GM23338 (cell line): ENCODE data around the gene TRPM2. TPM values are rescaled to one million over a fixed set of nuclear protein-coding genes. Genes with fewer than 3 reads are reported as not detected.

Experiments
- ATAC-seq: fragments of 200-7000 bp; cut with Tn5 transposase; 3 replicates; pipeline ENCODE4 v1.9.1; 2020
- DNase-seq: peaks from one replicate; pipeline ENCODE4 v3.0.0-alpha.2; 2015; ENCODE audit warnings: low spot score
- H2AFZ ChIP-seq: fragments of 200-600 bp; sonication (generic); 2 replicates; pipeline ENCODE4 v1.8.0; 2016; ENCODE audit warnings: antibody characterized with exemption, mild to moderate bottlenecking, moderate library complexity
- H3F3A ChIP-seq: fragments of 200-600 bp; sonication (generic); replicated peaks from 2 replicates; pipeline ENCODE4 v1.8.0; 2017; ENCODE audit warnings: antibody characterized with exemption, mixed run types, low read depth
- H3K27ac ChIP-seq: fragments of 200-600 bp; sonication (generic); 2 replicates; pipeline ENCODE4 v1.6.1; 2016; ENCODE audit warnings: low read depth
- H3K27me3 ChIP-seq: fragments of 200-600 bp; sonication (generic); 2 replicates; pipeline ENCODE4 v1.8.0; 2016; ENCODE audit warnings: mild to moderate bottlenecking, mixed run types, moderate library complexity; ENCODE audit not compliant: insufficient read depth
- H3K36me3 ChIP-seq: fragments of 200-600 bp; sonication (generic); 2 replicates; pipeline ENCODE4 v1.8.0; 2016; ENCODE audit warnings: mild to moderate bottlenecking; ENCODE audit not compliant: insufficient read depth
- H3K4me1 ChIP-seq: fragments of 200-600 bp; sonication (generic); 2 replicates; pipeline ENCODE4 v1.8.0; 2016; ENCODE audit warnings: mild to moderate bottlenecking, moderate library complexity; ENCODE audit not compliant: insufficient read depth
- H3K4me2 ChIP-seq: fragments of 200-600 bp; sonication (generic); 2 replicates; pipeline ENCODE4 v1.7.1; 2017; ENCODE audit warnings: mixed run types
- H3K4me3 ChIP-seq: fragments of 200-600 bp; sonication (generic); 2 replicates; pipeline ENCODE4 v1.6.1; 2016; ENCODE audit warnings: mixed run types
- H3K79me2 ChIP-seq: fragments of 200-600 bp; sonication (generic); replicated peaks from 2 replicates; pipeline ENCODE4 v1.8.0; 2017; ENCODE audit warnings: mild to moderate bottlenecking; ENCODE audit not compliant: insufficient read depth
- H3K9me2 ChIP-seq: fragments of 200-600 bp; sonication (generic); 2 replicates; pipeline ENCODE4 v1.8.0; 2017; ENCODE audit not compliant: insufficient read depth
- H4K20me1 ChIP-seq: fragments of 200-600 bp; sonication (generic); replicated peaks from 2 replicates; pipeline ENCODE4 v1.8.0; 2017; ENCODE audit warnings: mild to moderate bottlenecking; ENCODE audit not compliant: insufficient read depth
- H3K27ac Mint-ChIP-seq: 2 replicates; pipeline ENCODE4 v1.8.0; 2020; ENCODE audit warnings: inconsistent platforms, mild to moderate bottlenecking, moderate library complexity, mixed read lengths
- H3K27me3 Mint-ChIP-seq: 3 replicates; pipeline ENCODE4 v1.8.0; 2022; ENCODE audit warnings: low read depth, mild to moderate bottlenecking, moderate library complexity, mixed read lengths, inconsistent platforms; ENCODE audit not compliant: insufficient read depth, poor library complexity
- H3K36me3 Mint-ChIP-seq: 3 replicates; pipeline ENCODE4 v1.8.0; 2021; ENCODE audit warnings: low read depth, mild to moderate bottlenecking, inconsistent platforms, moderate library complexity, mixed read lengths
- H3K4me1 Mint-ChIP-seq: 3 replicates; pipeline ENCODE4 v1.8.0; 2020; ENCODE audit warnings: mild to moderate bottlenecking, inconsistent platforms, mixed read lengths
- H3K4me3 Mint-ChIP-seq: 3 replicates; pipeline ENCODE4 v1.8.0; 2021; ENCODE audit warnings: moderate library complexity, mild to moderate bottlenecking, inconsistent platforms, mixed read lengths
- H3K9me3 Mint-ChIP-seq: 3 replicates; pipeline ENCODE4 v1.8.0; 2020; ENCODE audit warnings: moderate library complexity, mild to moderate bottlenecking, inconsistent platforms, mixed read lengths
- CREB1 ChIP-seq: fragments of 250-450 bp; sonication (Bioruptor Pico); IDR thresholded peaks from 2 replicates; pipeline ENCODE4 v1.5.0; 2020; ENCODE audit warnings: low read depth, mild to moderate bottlenecking, moderate library complexity
- ETS1 ChIP-seq: IDR thresholded peaks from 2 replicates; pipeline ENCODE4 v1.6.1; 2016; ENCODE audit warnings: antibody characterized with exemption
- EZH2 ChIP-seq: fragments of 200-600 bp; sonication (generic); IDR thresholded peaks from one replicate; pipeline ENCODE4 v1.8.0; 2017; ENCODE audit warnings: antibody characterized with exemption, mild to moderate bottlenecking, low read depth; ENCODE audit not compliant: unreplicated experiment
- EZH2phosphoT487 ChIP-seq: fragments of 200-600 bp; sonication (generic); IDR thresholded peaks from one replicate; pipeline ENCODE4 v1.8.1; 2018; ENCODE audit warnings: antibody characterized with exemption; ENCODE audit not compliant: unreplicated experiment
- JUNB ChIP-seq: IDR thresholded peaks from one replicate; pipeline ENCODE4 v1.6.1; 2016; ENCODE audit warnings: antibody characterized with exemption; ENCODE audit not compliant: unreplicated experiment
- NANOG ChIP-seq: IDR thresholded peaks from 2 replicates; pipeline ENCODE4 v1.6.1; 2016; ENCODE audit warnings: antibody characterized with exemption, borderline replicate concordance
- POLR2AphosphoS5 ChIP-seq: IDR thresholded peaks from 2 replicates; pipeline ENCODE4 v1.6.1; 2016; ENCODE audit warnings: antibody characterized with exemption, low read depth
- REST ChIP-seq: IDR thresholded peaks from one replicate; pipeline ENCODE4 v1.6.1; 2018; ENCODE audit warnings: antibody characterized with exemption; ENCODE audit not compliant: unreplicated experiment
- STAT1 ChIP-seq: IDR thresholded peaks from one replicate; pipeline ENCODE4 v1.6.1; 2016; ENCODE audit warnings: antibody characterized with exemption; ENCODE audit not compliant: unreplicated experiment
- ZNF114 ChIP-seq: fragments of 250-450 bp; sonication (Bioruptor Pico); IDR thresholded peaks from 2 replicates; pipeline ENCODE4 v1.5.0; 2020; ENCODE audit warnings: mild to moderate bottlenecking, moderate library complexity
- ZNF331 ChIP-seq: fragments of 250-450 bp; sonication (Bioruptor Pico); IDR thresholded peaks from 2 replicates; pipeline ENCODE4 v1.5.0; 2020; ENCODE audit warnings: low read depth, mild to moderate bottlenecking, moderate library complexity
- ZNF462 ChIP-seq: fragments of 250-450 bp; sonication (Bioruptor Pico); IDR thresholded peaks from 2 replicates; pipeline ENCODE4 v1.5.0; 2020; ENCODE audit warnings: mild to moderate bottlenecking, moderate library complexity
- polyA plus RNA-seq: library from polyadenylated mRNA; unstranded; fragments of >200 nt; fragmentation: Nextera tagmentation; extraction: Ambion mirVana; gene quantifications from 2 replicates; pipeline ENCODE4 v1.2.1, GENCODE V29; 2016
- total RNA-seq: library from RNA; depleted of rRNA; stranded (reverse); fragments of >200 nt; shearing (Covaris generic); gene quantifications from 2 replicates; pipeline ENCODE4 v1.2.3, GENCODE V29; 2014
- TF ChIP-seq, protein P1 (sequence below), 2 experiments: fragments of 200-600 bp in 1 of 2; sonication (generic) in 1 of 2; conservative IDR thresholded peaks; 2 replicates each; pipeline versions ENCODE4 v1.5.1 to v1.6.1; 2016 to 2017; ENCODE audit warnings: antibody characterized with exemption in 2 of 2, low read depth in 2 of 2, mild to moderate bottlenecking in 2 of 2, moderate library complexity in 1 of 2

The TRPM2 gene
- total and polyA plus RNA-seq, 2 experiments from 2014 or later, result 0.53 to 0.83 TPM

DNA sequence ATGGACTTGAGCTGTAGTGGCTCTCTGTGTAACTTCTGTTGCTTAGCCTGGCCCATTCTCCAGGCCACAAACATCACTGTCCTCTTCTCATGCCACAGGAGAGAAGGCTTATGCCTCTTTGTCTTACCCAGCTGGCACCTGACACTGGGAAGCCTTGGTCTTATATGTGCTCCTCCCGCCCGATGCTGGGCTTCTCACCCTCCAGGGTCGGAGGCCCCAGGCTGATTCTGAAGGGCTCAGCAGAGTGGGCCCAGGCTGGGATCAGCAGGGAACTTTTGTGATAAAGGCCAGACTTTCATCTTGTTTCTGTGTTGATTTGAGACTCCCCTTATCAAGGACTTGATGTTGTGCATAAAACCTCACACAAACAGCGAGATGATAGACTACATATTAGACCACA lies 29.8 kb downstream of the TRPM2 start:
- no peak overlapping the region for H3K27ac ChIP-seq
- H4K20me1 ChIP-seq, result no peaks in the 10 kb centered on the region
- Mint-ChIP-seq H3K4me1 (peaks cover 8% of the 10 kb centered on the region; the same call in 2 of the 3 replicates), H3K9me3 (peaks cover 27% of the 10 kb centered on the region), H3K4me3 (no peak overlapping the region), H3K36me3 (no peaks in the 10 kb centered on the region), H3K27me3 (peaks cover 4% of the 10 kb centered on the region), H3K27ac (no peak overlapping the region)
- no peaks in the 10 kb centered on the region for H3K79me2 ChIP-seq
- H2AFZ ChIP-seq, result no peak overlapping the region
- H3K4me1 ChIP-seq, result no peaks in the 10 kb centered on the region
- no peak overlapping the region for H3K4me2 ChIP-seq
- H3K9me2 ChIP-seq, result peaks cover 2% of the 10 kb centered on the region; the same call in 1 of the 2 replicates
- H3K36me3 ChIP-seq, result peaks cover 6% of the 10 kb centered on the region; the same call in 1 of the 2 replicates
- no peaks in the 10 kb centered on the region for H3F3A ChIP-seq
- no peaks in the 10 kb centered on the region for H3K27me3 ChIP-seq
- no peak overlapping the region for H3K4me3 ChIP-seq
- ATAC-seq, result no peak
- no peak for DNase-seq
- TF ChIP-seq JUNB, result no peak
- TF ChIP-seq STAT1, result no peak
- no peak for TF ChIP-seq REST
- no peak for TF ChIP-seq CREB1 (CRISPR knock-in tag)
- no peak for TF ChIP-seq NANOG
- TF ChIP-seq ZNF114 (CRISPR knock-in tag), result no peak
- TF ChIP-seq EZH2phosphoT487, result no peak
- TF ChIP-seq, protein P1, sequence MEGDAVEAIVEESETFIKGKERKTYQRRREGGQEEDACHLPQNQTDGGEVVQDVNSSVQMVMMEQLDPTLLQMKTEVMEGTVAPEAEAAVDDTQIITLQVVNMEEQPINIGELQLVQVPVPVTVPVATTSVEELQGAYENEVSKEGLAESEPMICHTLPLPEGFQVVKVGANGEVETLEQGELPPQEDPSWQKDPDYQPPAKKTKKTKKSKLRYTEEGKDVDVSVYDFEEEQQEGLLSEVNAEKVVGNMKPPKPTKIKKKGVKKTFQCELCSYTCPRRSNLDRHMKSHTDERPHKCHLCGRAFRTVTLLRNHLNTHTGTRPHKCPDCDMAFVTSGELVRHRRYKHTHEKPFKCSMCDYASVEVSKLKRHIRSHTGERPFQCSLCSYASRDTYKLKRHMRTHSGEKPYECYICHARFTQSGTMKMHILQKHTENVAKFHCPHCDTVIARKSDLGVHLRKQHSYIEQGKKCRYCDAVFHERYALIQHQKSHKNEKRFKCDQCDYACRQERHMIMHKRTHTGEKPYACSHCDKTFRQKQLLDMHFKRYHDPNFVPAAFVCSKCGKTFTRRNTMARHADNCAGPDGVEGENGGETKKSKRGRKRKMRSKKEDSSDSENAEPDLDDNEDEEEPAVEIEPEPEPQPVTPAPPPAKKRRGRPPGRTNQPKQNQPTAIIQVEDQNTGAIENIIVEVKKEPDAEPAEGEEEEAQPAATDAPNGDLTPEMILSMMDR (conservative IDR thresholded peaks at IDR 0.05; ENCODE audit: low read depth in 2 of 2), result no peak
- TF ChIP-seq ZNF331 (CRISPR knock-in tag), result no peak
- no peak for TF ChIP-seq EZH2
- TF ChIP-seq POLR2AphosphoS5, result no peak
- no peak for TF ChIP-seq ETS1
- TF ChIP-seq ZNF462 (CRISPR knock-in tag), result no peak
